HG03025 (cell line): ENCODE data around the gene RBM8A.
A peak's percentile ranks its signal among the peaks of the same experiment; 100 is the strongest.

Source experiments
- ATAC-seq: cut with Tn5 transposase; IDR thresholded peaks from one replicate; pipeline ENCODE4 v1.9.1; 2021; ENCODE audit warnings: mild to moderate bottlenecking, moderate library complexity; ENCODE audit not compliant: unreplicated experiment, low FRiP score

RBM8A gene

DNA sequence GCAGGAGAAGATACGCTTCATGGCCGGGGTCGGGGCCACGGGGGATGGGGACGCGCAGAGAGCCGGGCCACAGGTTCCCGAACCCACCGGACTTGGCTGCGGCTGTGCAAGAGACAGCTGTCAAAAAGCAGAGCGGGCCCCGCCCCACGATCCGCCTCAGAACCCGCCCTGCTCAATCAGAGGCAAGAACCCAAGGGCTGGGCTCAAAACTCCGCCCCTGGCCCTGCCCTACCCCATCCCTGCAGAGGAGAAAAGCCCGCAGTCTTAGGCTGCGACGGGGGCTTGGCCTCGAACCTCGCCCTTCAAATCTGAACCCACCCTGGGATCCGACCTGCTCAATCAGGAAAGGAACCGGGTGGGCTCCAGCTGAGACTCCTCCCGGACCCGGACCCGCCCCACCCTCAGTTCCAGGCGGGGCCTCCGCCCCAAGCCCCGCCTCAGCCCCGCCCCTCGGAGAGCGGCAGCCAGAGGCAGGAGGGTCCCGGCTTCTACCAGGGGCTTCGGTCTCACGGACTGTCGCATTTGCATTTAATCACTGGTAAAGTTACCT lies 41.5 kb downstream of the RBM8A start, which contains the start of gene ANKRD35:
ANKRD35 (minus strand) TSS at position 129 of the 550 bp plus-strand sequence; CDS start at position 21, 108 bp downstream.
- ATAC-seq = peak; percentile 96

- no peak for ATAC-seq
Measured at GRCh38 chr1:145884675-145885074, 42.6 kb downstream of the RBM8A start.

- ATAC-seq = no peak
Measured at GRCh38 chr1:145879775-145880174, 47.5 kb downstream of the RBM8A start.

- ATAC-seq = no peak
Measured at GRCh38 chr1:145878724-145879123, 48.6 kb downstream of the RBM8A start.

GRCh38 chr1:145877923-145878486 lies 49.3 kb downstream of the RBM8A start:
- no peak for ATAC-seq

GRCh38 chr1:145874646-145875045 lies 52.6 kb downstream of the RBM8A start:
- no peak for ATAC-seq

GRCh38 chr1:145871994-145872924 lies 55.0 kb downstream of the RBM8A start:
- no peak for ATAC-seq
